Measurements from ENCODE around the gene GALNT10.

DNA sequence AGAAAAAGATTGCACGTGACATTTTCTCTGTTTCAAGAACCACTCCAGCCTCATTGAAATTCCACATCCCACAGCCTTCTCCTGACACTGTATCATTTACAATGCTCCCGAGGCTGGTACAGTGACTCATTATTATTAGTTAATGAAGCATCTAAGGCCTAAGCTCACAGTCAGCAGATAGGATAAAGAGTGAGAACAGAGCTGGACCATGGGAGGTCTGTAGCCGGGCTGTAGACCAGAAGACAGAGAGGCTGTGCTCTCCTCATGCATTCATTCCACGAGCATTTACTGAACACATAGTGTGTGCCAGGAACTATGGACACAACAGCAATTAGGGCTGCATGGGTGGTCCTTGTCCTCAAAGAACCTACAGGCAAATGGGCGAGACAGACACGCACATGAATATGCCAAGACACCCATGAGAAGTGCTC, 47.3 kb upstream of the GALNT10 start:
- TF ChIP-seq CTCF (IDR thresholded peaks at IDR 0.05) = no peak
- no peak for TF ChIP-seq POLR2A (IDR thresholded peaks at IDR 0.05)

All from lower leg skin (tissue), 3 donors.